Endodermal cell (in vitro differentiated cells): ENCODE measurements around the gene PRKD2. TPM values are rescaled to one million over a fixed set of nuclear protein-coding genes. Genes with fewer than 3 reads are reported as not detected.

Experiments used
- DNase-seq: peaks from one replicate; pipeline ENCODE4 v3.0.0-alpha.2; 2017
- H3K27ac ChIP-seq: 2 replicates; pipeline ENCODE4 v1.5.1; 2013; ENCODE audit warnings: mild to moderate bottlenecking, low read depth, low read length, moderate library complexity
- H3K27me3 ChIP-seq: 2 replicates; pipeline ENCODE4 v1.6.1; 2013; ENCODE audit warnings: mild to moderate bottlenecking, low read length, moderate library complexity; ENCODE audit not compliant: insufficient read depth, control insufficient read depth, poor library complexity, severe bottlenecking
- H3K36me3 ChIP-seq: 2 replicates; pipeline ENCODE4 v1.7.0; 2013; ENCODE audit warnings: mild to moderate bottlenecking, low read length, moderate library complexity; ENCODE audit not compliant: control insufficient read depth, insufficient read depth
- H3K4me1 ChIP-seq: one replicate; pipeline ENCODE4 v1.7.0; 2013; ENCODE audit warnings: low read length; ENCODE audit not compliant: control insufficient read depth, insufficient read depth
- H3K4me3 ChIP-seq: 2 replicates; pipeline ENCODE4 v1.5.1; 2013; ENCODE audit warnings: mild to moderate bottlenecking, low read length, moderate library complexity
- H3K9ac ChIP-seq: 2 replicates; pipeline ENCODE4 v1.6.1; 2013; ENCODE audit warnings: mild to moderate bottlenecking, low read length, moderate library complexity; ENCODE audit not compliant: poor library complexity, severe bottlenecking; ENCODE audit errors: extremely low read depth
- H3K9me3 ChIP-seq: 2 replicates; pipeline ENCODE4 v1.6.1; 2013; ENCODE audit warnings: mild to moderate bottlenecking, low read length, moderate library complexity; ENCODE audit not compliant: control insufficient read depth
- H3K27ac Mint-ChIP-seq: 2 replicates; pipeline ENCODE4 v1.8.0; 2020; ENCODE audit warnings: mixed read lengths
- H3K27me3 Mint-ChIP-seq: 2 replicates; pipeline ENCODE4 v1.8.0; 2021; ENCODE audit warnings: mild to moderate bottlenecking, mixed read lengths; ENCODE audit not compliant: insufficient read depth
- H3K36me3 Mint-ChIP-seq: 2 replicates; pipeline ENCODE4 v1.8.0; 2020; ENCODE audit warnings: low read depth, mixed read lengths
- H3K4me1 Mint-ChIP-seq: 2 replicates; pipeline ENCODE4 v1.8.0; 2020; ENCODE audit warnings: mixed read lengths
- H3K4me3 Mint-ChIP-seq: 2 replicates; pipeline ENCODE4 v1.8.0; 2020; ENCODE audit warnings: mild to moderate bottlenecking, moderate library complexity, mixed read lengths
- H3K9me3 Mint-ChIP-seq: 2 replicates; pipeline ENCODE4 v1.8.0; 2020; ENCODE audit warnings: mild to moderate bottlenecking, mixed read lengths
- CTCF ChIP-seq: fragments of 200-600 bp; sonication (generic); conservative IDR thresholded peaks from 2 replicates; pipeline ENCODE4 v1.5.0; 2021; ENCODE audit warnings: antibody characterized with exemption, mild to moderate bottlenecking
- WGBS, 2 experiments: methylation state at CpG; one replicate each; pipeline versions ENCODE4 v1.1.5 to v1.1.7; 2013; ENCODE audit warnings: missing lambda C conversion rate in 2 of 2, mixed read lengths in 1 of 2; ENCODE audit not compliant: insufficient coverage in 1 of 2, insufficient read length in 1 of 2; 5-methylcytosine and 5-hydroxymethylcytosine counted together
- total RNA-seq, 2 donors: library from RNA; stranded (reverse); fragmentation: NEBNext Ultra II Directional in 1 of 2; extraction: Animal tissue kit (Norgen Biotek cat#: 25700) in 1 of 2; gene quantifications; 2 replicates in 1 of 2; 3 replicates in 1 of 2; pipeline ENCODE4 v1.2.1, GENCODE V29; 2021

The PRKD2 gene
- total RNA-seq, 2 donors from 2014 or later: 80.5 to 90.8 TPM

GRCh38 chr19:46646402-46646801 is 70.5 kb downstream of the PRKD2 start:
- H3K27me3 Mint-ChIP-seq: peaks cover 88% of the 10 kb centered on the region
- H3K4me3 Mint-ChIP-seq: no peak overlapping the region
- no peak overlapping the region for H3K27ac Mint-ChIP-seq
- 78 to 92% methylated on average over 2 to 3 of the region's 3 CpGs for WGBS, 2 experiments
- peaks cover 33% of the 10 kb centered on the region for H3K9me3 Mint-ChIP-seq
- H3K36me3 ChIP-seq: no peaks in the 10 kb centered on the region
- H3K4me3 ChIP-seq: no peak overlapping the region
- no peaks in the 10 kb centered on the region for H3K4me1 ChIP-seq
- peaks cover 10% of the 10 kb centered on the region for H3K9me3 ChIP-seq
- TF ChIP-seq CTCF: no peak
- H3K27me3 ChIP-seq: peaks cover 70% of the 10 kb centered on the region
- H3K9ac ChIP-seq: no peak overlapping the region
- no peak for DNase-seq
- no peaks in the 10 kb centered on the region for H3K4me1 Mint-ChIP-seq
- peaks cover 5% of the 10 kb centered on the region for H3K36me3 Mint-ChIP-seq
- no peak overlapping the region for H3K27ac ChIP-seq

DNA sequence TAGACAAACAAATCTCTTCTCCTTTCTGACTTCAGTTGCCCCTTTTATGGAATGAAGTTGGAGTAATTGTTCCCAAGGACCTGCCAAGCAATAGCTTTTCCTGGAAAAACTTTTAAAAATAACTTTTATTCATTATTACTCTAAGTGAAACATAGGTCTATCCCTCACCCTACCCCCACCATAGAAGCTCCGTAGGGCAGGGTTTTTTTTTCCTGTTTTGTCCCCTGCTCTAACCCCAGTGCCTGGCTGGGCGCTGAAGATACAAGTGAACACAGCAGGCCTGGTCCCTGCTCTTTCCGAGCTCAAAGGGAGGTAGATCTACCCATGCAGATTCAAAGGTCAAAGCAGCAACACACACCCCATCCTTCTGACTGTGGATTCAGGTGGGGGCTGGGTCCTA is 72.2 kb downstream of the PRKD2 start:
- H3K9me3 ChIP-seq: peaks cover 10% of the 10 kb centered on the region
- no peaks in the 10 kb centered on the region for H3K36me3 ChIP-seq
- no peak overlapping the region for H3K4me3 ChIP-seq
- peaks cover 76% of the 10 kb centered on the region for H3K27me3 ChIP-seq
- no peak overlapping the region for H3K27ac ChIP-seq
- Mint-ChIP-seq H3K4me3 (no peak overlapping the region), H3K27ac (no peak overlapping the region), H3K36me3 (peaks cover 5% of the 10 kb centered on the region), H3K9me3 (peaks cover 22% of the 10 kb centered on the region), H3K4me1 (no peaks in the 10 kb centered on the region), H3K27me3 (peaks cover 88% of the 10 kb centered on the region)
- H3K4me1 ChIP-seq: no peaks in the 10 kb centered on the region
- TF ChIP-seq CTCF: no peak
- no peak overlapping the region for H3K9ac ChIP-seq
- no peak for DNase-seq
- 41 to 49% methylated on average over 3 of the region's 3 CpGs for WGBS, 2 experiments

- DNase-seq: no peak
- no peak for TF ChIP-seq CTCF
- Histone ChIP-seq H3K27ac (no peak overlapping the region), H3K9ac (no peak overlapping the region), H3K4me3 (no peak overlapping the region), H3K36me3 (no peaks in the 10 kb centered on the region), H3K4me1 (no peaks in the 10 kb centered on the region), H3K27me3 (peaks cover 77% of the 10 kb centered on the region), H3K9me3 (no peaks in the 10 kb centered on the region)
- WGBS, 2 experiments: 80 to 85% methylated on average over 1 to 2 of the region's 2 CpGs
- H3K4me1 Mint-ChIP-seq: no peaks in the 10 kb centered on the region
- H3K9me3 Mint-ChIP-seq: peaks cover under 1% of the 10 kb centered on the region
- H3K27me3 Mint-ChIP-seq: peaks cover 58% of the 10 kb centered on the region
- no peak overlapping the region for H3K4me3 Mint-ChIP-seq
- H3K27ac Mint-ChIP-seq: no peak overlapping the region
- no peaks in the 10 kb centered on the region for H3K36me3 Mint-ChIP-seq
Observed at GRCh38 chr19:46640656-46641055, 76.3 kb downstream of the PRKD2 start.
